SK-N-SH treated with all-trans-retinoic acid at 6 μM for 48 hours (cell line): ENCODE measurements around the gene SMARCA2.

ENCODE experiments used
- ATAC-seq: fragments of 200-7000 bp; cut with Tn5 transposase; 3 replicates; pipeline ENCODE4 v1.9.1; 2020; ENCODE audit warnings: mild to moderate bottlenecking, moderate library complexity
- ARNTL ChIP-seq: fragments of 450-650 bp; formaldehyde crosslinking; IDR thresholded peaks from 2 replicates; pipeline ENCODE4 v1.5.0; 2020; ENCODE audit warnings: low read depth, mild to moderate bottlenecking, moderate library complexity, borderline replicate concordance
- BACH2 ChIP-seq: fragments of 250-450 bp; sonication (Bioruptor Pico); IDR thresholded peaks from 2 replicates; pipeline ENCODE4 v1.9.0; 2021; ENCODE audit warnings: mild to moderate bottlenecking, borderline replicate concordance
- CREB5 ChIP-seq: fragments of 250-450 bp; sonication (Bioruptor Pico); IDR thresholded peaks from 2 replicates; pipeline ENCODE4 v1.5.1; 2020; ENCODE audit warnings: low read depth, mild to moderate bottlenecking, moderate library complexity
- CSDC2 ChIP-seq: fragments of 250-450 bp; sonication (Bioruptor Pico); IDR thresholded peaks from 2 replicates; pipeline ENCODE4 v1.5.0; 2020; ENCODE audit warnings: mild to moderate bottlenecking, moderate library complexity
- CSRNP3 ChIP-seq: fragments of 250-450 bp; sonication (Bioruptor Pico); IDR thresholded peaks from 2 replicates; pipeline ENCODE4 v1.5.1; 2021; ENCODE audit warnings: mild to moderate bottlenecking, moderate library complexity
- ESRRG ChIP-seq: fragments of 250-450 bp; sonication (Bioruptor Pico); IDR thresholded peaks from 2 replicates; pipeline ENCODE4 v1.6.1; 2021; ENCODE audit warnings: mild to moderate bottlenecking
- ISL1 ChIP-seq: fragments of 250-450 bp; sonication (Bioruptor Pico); IDR thresholded peaks from 2 replicates; pipeline ENCODE4 v2.1.2; 2022; ENCODE audit warnings: mild to moderate bottlenecking, moderate library complexity
- PATZ1 ChIP-seq: fragments of 250-450 bp; sonication (Bioruptor Pico); IDR thresholded peaks from 2 replicates; pipeline ENCODE4 v1.8.0; 2020; ENCODE audit warnings: mild to moderate bottlenecking, moderate library complexity, borderline replicate concordance
- POU6F1 ChIP-seq: fragments of 250-450 bp; sonication (Bioruptor Pico); IDR thresholded peaks from 2 replicates; pipeline ENCODE4 v1.8.0; 2021; ENCODE audit warnings: low read depth, mild to moderate bottlenecking, moderate library complexity, borderline replicate concordance
- PPARA ChIP-seq: fragments of 250-450 bp; sonication (Bioruptor Pico); IDR thresholded peaks from 2 replicates; pipeline ENCODE4 v1.5.0; 2020; ENCODE audit warnings: mild to moderate bottlenecking, borderline replicate concordance
- TCF4 ChIP-seq: fragments of 250-450 bp; sonication (Bioruptor Pico); IDR thresholded peaks from 2 replicates; pipeline ENCODE4 v1.8.0; 2021; ENCODE audit warnings: mild to moderate bottlenecking, moderate library complexity, borderline replicate concordance
- TOX ChIP-seq: fragments of 250-450 bp; sonication (Bioruptor Pico); IDR thresholded peaks from 2 replicates; pipeline ENCODE4 v1.8.0; 2021; ENCODE audit warnings: mild to moderate bottlenecking, moderate library complexity, borderline replicate concordance
- TSHZ2 ChIP-seq: fragments of 250-450 bp; sonication (Bioruptor Pico); IDR thresholded peaks from 2 replicates; pipeline ENCODE4 v1.5.0; 2020; ENCODE audit warnings: mild to moderate bottlenecking, moderate library complexity
- ZC3H10 ChIP-seq: fragments of 250-450 bp; sonication (Bioruptor Pico); IDR thresholded peaks from 2 replicates; pipeline ENCODE4 v1.5.1; 2021; ENCODE audit warnings: mild to moderate bottlenecking, moderate library complexity
- ZFP3 ChIP-seq: fragments of 250-450 bp; sonication (Bioruptor Pico); IDR thresholded peaks from 2 replicates; pipeline ENCODE4 v1.5.0; 2020; ENCODE audit warnings: mild to moderate bottlenecking, moderate library complexity
- ZFP30 ChIP-seq: fragments of 450-650 bp; formaldehyde crosslinking; IDR thresholded peaks from 2 replicates; pipeline ENCODE4 v1.5.0; 2022; ENCODE audit warnings: mild to moderate bottlenecking, moderate library complexity
- ZNF565 ChIP-seq: fragments of 450-650 bp; formaldehyde crosslinking; conservative IDR thresholded peaks from 2 replicates; pipeline ENCODE4 v1.5.0; 2020; ENCODE audit warnings: low read depth, mild to moderate bottlenecking, moderate library complexity
- ZNF70 ChIP-seq: fragments of 450-650 bp; formaldehyde crosslinking; IDR thresholded peaks from 2 replicates; pipeline ENCODE4 v1.5.0; 2020; ENCODE audit warnings: mild to moderate bottlenecking, moderate library complexity
- ZNF8 ChIP-seq: fragments of 450-650 bp; formaldehyde crosslinking; IDR thresholded peaks from 2 replicates; pipeline ENCODE4 v1.5.0; 2020; ENCODE audit warnings: mild to moderate bottlenecking, moderate library complexity

SMARCA2 gene

GRCh38 chr9:2021731-2022130 lies 6.6 kb downstream of the SMARCA2 start:
- TF ChIP-seq ISL1 (CRISPR knock-in tag) (no peak), ZC3H10 (CRISPR knock-in tag) (no peak), ARNTL (CRISPR knock-in tag) (no peak), TSHZ2 (no peak), CSDC2 (CRISPR knock-in tag) (no peak)
- no peak for ATAC-seq

GRCh38 chr9:2022560-2022959 lies 7.4 kb downstream of the SMARCA2 start:
- no peak for ATAC-seq

GRCh38 chr9:2023042-2023441 lies 7.9 kb downstream of the SMARCA2 start:
- ATAC-seq = no peak
- no peak for TF ChIP-seq POU6F1 (CRISPR knock-in tag)
- TF ChIP-seq PATZ1 (CRISPR knock-in tag) = no peak
- no peak for TF ChIP-seq ZFP3 (CRISPR knock-in tag)
- no peak for TF ChIP-seq ZFP30 (CRISPR knock-in tag)
- no peak for TF ChIP-seq TSHZ2
- no peak for TF ChIP-seq TCF4 (CRISPR knock-in tag)
- TF ChIP-seq CREB5 (CRISPR knock-in tag) = no peak
- TF ChIP-seq ESRRG (CRISPR knock-in tag) = no peak
- TF ChIP-seq TOX = no peak
- no peak for TF ChIP-seq PPARA (CRISPR knock-in tag)
- no peak for TF ChIP-seq ZNF8 (CRISPR knock-in tag)
- no peak for TF ChIP-seq ZNF565 (CRISPR knock-in tag)
- no peak for TF ChIP-seq CSDC2 (CRISPR knock-in tag)
- TF ChIP-seq ARNTL (CRISPR knock-in tag) = no peak
- no peak for TF ChIP-seq BACH2
- TF ChIP-seq ZC3H10 (CRISPR knock-in tag) = no peak
- TF ChIP-seq, all 23 proteins: peak for 0

More at GRCh38 chr9:2022560-2022959, 7.4 kb downstream of the SMARCA2 start:
- TF ChIP-seq TOX (no peak), ESRRG (CRISPR knock-in tag) (no peak), ARNTL (CRISPR knock-in tag) (no peak), ZFP3 (CRISPR knock-in tag) (no peak), ZNF8 (CRISPR knock-in tag) (no peak), BACH2 (no peak), ZNF70 (CRISPR knock-in tag) (no peak), CSRNP3 (CRISPR knock-in tag) (no peak)
